HUES6 (cell line): Measurements from ENCODE around the gene PYY.
A peak's percentile ranks its signal among the peaks of the same experiment; 100 is the strongest.

ENCODE experiments used
- H3K27ac ChIP-seq: 2 replicates; pipeline ENCODE4 v1.7.0; 2013; ENCODE audit warnings: low read depth, mild to moderate bottlenecking, low read length, inconsistent platforms
- H3K27me3 ChIP-seq: 2 replicates; pipeline ENCODE4 v1.6.1; 2013; ENCODE audit warnings: low read length; ENCODE audit not compliant: control insufficient read depth, insufficient read depth
- H3K36me3 ChIP-seq: 2 replicates; pipeline ENCODE4 v1.6.1; 2013; ENCODE audit warnings: low read length; ENCODE audit not compliant: control insufficient read depth, insufficient read depth
- H3K4me1 ChIP-seq: 2 replicates; pipeline ENCODE4 v1.6.1; 2013; ENCODE audit warnings: low read length; ENCODE audit not compliant: control insufficient read depth, insufficient read depth
- H3K4me3 ChIP-seq: 2 replicates; pipeline ENCODE4 v1.5.1; 2013; ENCODE audit warnings: low read depth, low read length
- H3K9ac ChIP-seq: one replicate; pipeline ENCODE4 v1.6.1; 2013; ENCODE audit warnings: mild to moderate bottlenecking, low read length
- H3K9me3 ChIP-seq: 2 replicates; pipeline ENCODE4 v1.6.1; 2013; ENCODE audit warnings: low read depth, low read length; ENCODE audit not compliant: control insufficient read depth, insufficient read depth

Gene PYY

DNA sequence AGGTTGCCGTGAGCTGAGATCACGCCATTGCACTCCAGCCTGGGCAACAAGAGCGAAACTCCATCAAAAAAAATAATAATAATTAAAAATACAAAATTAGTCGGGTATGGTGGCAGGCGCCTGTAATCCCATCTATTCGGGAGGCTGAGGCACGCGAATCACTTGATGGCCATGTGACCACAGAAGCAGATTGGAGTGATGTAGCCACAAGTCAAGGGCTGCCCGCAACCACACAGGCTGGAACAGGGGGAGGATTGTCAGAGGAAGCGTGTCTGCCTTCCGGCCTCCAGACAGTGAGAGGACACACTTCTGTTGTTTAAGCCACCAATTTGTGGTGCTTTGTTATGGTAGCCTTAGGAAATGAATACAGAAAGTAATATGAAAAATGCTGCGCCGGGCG is 38.9 kb upstream of the PYY start:
- peaks cover 12% of the 10 kb centered on the region for H3K27me3 ChIP-seq
- H3K4me1 ChIP-seq: peaks cover 3% of the 10 kb centered on the region; the same call in 1 of the 2 replicates
- no peak overlapping the region for H3K27ac ChIP-seq

DNA sequence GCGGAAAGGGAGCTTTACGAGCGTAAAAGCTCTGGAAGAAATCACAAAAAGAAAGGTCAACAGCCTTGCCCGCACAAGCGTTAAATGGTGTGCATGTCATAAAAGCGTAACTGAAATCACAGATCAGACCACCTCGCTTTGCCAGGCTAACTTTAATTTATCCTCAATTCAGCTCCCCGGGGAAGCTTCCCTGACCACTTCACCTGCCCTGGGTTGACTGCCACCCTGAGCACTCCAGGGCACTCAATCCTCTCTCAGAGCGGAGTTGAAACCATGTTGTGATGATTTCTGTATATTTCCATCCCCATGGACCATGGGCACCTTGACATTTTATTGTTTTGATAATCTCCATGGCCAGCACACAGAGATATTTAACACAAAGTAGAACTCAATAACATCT is 34.6 kb upstream of the PYY start:
- no peak overlapping the region for H3K27ac ChIP-seq
- no peaks in the 10 kb centered on the region for H3K36me3 ChIP-seq
- peaks cover 9% of the 10 kb centered on the region for H3K4me1 ChIP-seq
- H3K4me3 ChIP-seq: no peak overlapping the region
- peaks cover 20% of the 10 kb centered on the region for H3K27me3 ChIP-seq
- H3K9ac ChIP-seq: no peak overlapping the region
- H3K9me3 ChIP-seq: no peaks in the 10 kb centered on the region

More for the DNA sequence above, 38.9 kb upstream of the PYY start:
- H3K4me3 ChIP-seq: no peak overlapping the region
- no peak overlapping the region for H3K9ac ChIP-seq
- H3K9me3 ChIP-seq: no peaks in the 10 kb centered on the region
- no peaks in the 10 kb centered on the region for H3K36me3 ChIP-seq

DNA sequence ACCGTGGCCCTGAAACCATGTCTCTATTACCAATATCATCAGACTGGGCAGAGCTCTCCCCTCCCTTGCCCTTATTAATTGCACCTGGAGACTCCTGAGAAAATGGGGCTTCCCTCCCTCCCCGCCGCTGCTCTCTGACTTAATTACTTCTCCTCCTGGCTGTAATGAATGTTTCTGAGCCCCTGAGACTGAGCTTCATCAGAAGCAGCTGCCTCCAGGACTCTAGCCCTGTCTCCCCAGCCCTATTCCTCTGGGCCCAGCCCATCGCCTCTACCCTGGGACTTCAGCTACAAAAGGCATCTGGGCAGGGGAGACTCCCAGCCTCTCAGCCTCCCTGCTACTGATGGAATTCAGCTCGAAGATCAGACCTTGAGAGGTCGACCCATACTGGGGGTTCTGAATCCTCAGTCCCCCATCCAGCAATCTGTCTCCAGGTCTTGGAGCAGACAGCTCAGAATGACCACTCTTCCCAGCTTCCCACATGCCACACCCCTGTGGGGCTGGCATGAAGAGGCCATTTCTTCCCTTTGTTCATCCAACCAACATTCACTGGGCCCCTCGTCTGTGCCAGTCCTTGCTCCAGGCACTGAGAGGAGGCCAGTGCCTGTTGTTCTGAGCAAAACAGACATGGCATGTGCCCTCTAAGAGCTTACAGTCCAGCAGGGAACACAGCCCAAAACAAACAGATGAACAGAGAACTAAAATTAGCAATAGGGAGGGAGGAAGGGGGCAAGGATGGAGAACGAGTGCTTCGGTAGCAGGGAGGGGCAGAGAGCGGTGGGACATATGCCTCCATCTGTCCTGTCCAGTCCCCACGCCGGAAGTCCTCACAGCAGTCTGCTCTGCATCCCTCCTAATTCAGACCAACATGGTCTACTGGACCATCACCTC is 33.6 kb upstream of the PYY start:
- Histone ChIP-seq H3K4me1 (peaks cover 9% of the 10 kb centered on the region), H3K27ac (no peak overlapping the region)

DNA sequence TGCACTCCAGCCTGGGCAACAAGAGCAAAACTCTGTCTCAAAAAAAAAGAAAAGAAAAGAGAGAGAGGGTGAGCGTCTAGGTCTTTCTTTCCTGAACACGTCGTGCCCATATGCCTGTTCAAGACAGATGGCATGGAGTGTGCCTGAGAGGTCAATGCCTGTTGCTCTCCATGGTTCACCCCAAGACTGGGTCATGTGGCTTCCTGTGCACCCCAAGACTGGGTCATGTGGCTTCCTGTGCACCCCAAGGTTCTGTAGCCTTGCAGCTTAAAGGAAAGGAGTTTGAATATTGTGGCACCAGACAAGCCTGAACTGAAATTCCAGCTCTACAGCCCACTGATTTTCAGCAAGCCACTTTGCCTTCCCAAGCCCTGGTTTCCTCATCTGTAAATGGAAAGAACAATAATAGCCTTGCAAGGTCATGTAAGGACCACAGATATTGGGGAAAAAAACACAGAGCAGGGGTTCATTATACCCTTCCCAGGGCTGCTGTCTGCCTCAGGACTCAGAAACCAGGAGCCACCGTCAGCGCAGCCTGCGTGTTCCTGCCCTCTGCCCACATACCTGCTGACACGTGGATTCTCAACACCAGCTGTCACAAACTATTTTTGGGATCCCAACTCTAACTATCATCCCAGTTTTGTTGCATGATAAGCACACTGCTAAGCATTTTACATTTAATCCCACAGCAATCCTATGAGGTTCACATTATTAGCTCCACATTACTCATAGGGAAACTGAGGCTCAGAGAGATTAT is 32.7 kb upstream of the PYY start:
- H3K36me3 ChIP-seq: no peaks in the 10 kb centered on the region
- H3K4me3 ChIP-seq: no peak overlapping the region
- H3K27me3 ChIP-seq: peaks cover 36% of the 10 kb centered on the region
- H3K9me3 ChIP-seq: no peaks in the 10 kb centered on the region
- peaks cover 9% of the 10 kb centered on the region for H3K4me1 ChIP-seq
- no peak overlapping the region for H3K27ac ChIP-seq
- no peak overlapping the region for H3K9ac ChIP-seq

More for the DNA sequence above, 33.6 kb upstream of the PYY start:
- Histone ChIP-seq H3K9ac (no peak overlapping the region), H3K9me3 (no peaks in the 10 kb centered on the region), H3K27me3 (peaks cover 30% of the 10 kb centered on the region), H3K36me3 (no peaks in the 10 kb centered on the region), H3K4me3 (no peak overlapping the region)

DNA sequence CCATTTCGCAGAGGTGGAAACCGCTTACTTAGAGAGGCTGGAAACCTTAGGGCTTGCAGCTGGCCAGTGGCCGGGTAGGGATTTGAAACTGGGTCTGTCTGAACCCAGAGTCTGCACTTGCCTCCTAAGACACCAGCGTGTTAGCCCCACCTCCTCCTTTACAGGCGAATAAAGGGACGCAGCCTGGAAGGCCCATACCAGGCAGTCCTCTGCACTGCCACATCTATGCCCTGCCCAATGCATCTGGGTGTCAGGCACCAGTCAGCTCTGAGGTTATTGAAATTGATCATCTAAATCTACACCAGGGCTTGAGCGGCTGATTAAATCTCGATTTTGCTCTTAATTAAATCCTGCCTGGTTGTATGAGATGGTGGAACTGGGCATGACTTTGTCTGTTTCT is 30.8 kb upstream of the PYY start:
- H3K4me3 ChIP-seq: peak overlapping the region; percentile 83
- H3K4me1 ChIP-seq: peaks cover 9% of the 10 kb centered on the region
- H3K27ac ChIP-seq: no peak overlapping the region
- H3K9ac ChIP-seq: no peak overlapping the region
- H3K36me3 ChIP-seq: no peaks in the 10 kb centered on the region
- H3K9me3 ChIP-seq: no peaks in the 10 kb centered on the region
- peaks cover 40% of the 10 kb centered on the region for H3K27me3 ChIP-seq

DNA sequence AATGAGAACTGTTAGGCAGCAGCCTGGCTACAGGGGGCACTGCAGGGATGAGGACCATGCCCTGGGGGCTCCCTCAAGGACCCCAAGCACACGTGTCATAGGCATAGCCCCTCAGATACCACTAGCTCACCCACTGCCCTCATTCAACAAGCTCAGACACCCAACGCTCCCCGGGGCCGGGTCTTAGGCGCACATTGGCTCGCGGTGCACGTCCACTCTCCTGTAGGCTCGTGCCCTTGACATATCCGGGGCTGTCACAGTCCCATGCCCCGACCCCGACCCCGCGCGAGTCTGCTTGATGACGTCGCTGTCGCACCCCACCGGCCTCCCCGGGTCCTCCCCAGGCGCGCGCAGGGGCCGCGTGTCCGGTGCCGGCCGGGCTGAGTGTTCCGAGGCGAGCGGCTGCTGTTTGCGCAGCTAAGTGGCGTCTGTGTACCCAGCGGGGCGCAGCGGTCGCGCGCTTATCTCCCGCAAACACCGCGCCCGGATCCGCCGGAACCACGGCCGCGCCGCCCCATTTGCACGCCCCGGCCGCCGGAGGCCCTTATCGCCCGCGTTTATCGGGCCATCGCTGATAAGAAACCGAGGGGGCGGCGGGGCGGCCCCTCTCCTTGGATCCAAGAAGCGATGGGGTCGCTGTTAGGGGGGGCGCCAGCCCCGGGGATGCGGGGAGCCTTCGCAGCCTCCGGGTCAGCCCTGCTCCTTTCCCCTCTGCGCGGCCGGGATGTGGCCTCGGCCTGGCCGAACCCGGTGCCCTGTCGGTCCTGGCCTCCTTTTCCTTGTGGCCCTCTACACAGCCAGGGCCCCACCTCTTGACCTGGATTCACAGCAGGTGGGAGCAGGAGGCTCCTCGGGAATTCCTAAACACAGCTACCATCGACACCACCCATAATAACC is 30.0 kb upstream of the PYY start:
- no peaks in the 10 kb centered on the region for H3K9me3 ChIP-seq
- peak overlapping the region; percentile 30 for H3K9ac ChIP-seq
- H3K27ac ChIP-seq: no peak overlapping the region
- H3K36me3 ChIP-seq: no peaks in the 10 kb centered on the region
- H3K4me3 ChIP-seq: peak overlapping the region; percentile 83
- H3K4me1 ChIP-seq: peaks cover 9% of the 10 kb centered on the region
- H3K27me3 ChIP-seq: peaks cover 40% of the 10 kb centered on the region

DNA sequence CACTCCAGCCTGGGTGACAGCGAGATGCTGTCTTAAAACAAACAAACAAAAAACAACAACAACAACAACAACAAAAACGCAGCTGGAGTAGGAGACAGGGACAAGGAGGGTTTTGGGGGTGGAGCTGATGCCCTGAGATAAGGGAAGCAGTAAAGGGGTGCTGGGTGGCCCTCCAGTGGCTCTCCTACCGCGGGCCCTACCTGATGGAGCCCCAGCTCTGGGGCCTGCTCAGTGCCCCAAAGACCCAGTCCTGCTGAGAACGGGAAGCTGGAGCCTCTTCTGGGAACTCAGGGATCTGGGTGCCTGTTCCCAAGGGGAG is 29.4 kb upstream of the PYY start:
- peak overlapping the region; percentile 83 for H3K4me3 ChIP-seq
- H3K27me3 ChIP-seq: peaks cover 45% of the 10 kb centered on the region
- H3K36me3 ChIP-seq: no peaks in the 10 kb centered on the region
- H3K4me1 ChIP-seq: peaks cover 9% of the 10 kb centered on the region
- H3K9ac ChIP-seq: no peak overlapping the region
- H3K9me3 ChIP-seq: no peaks in the 10 kb centered on the region
- no peak overlapping the region for H3K27ac ChIP-seq

DNA sequence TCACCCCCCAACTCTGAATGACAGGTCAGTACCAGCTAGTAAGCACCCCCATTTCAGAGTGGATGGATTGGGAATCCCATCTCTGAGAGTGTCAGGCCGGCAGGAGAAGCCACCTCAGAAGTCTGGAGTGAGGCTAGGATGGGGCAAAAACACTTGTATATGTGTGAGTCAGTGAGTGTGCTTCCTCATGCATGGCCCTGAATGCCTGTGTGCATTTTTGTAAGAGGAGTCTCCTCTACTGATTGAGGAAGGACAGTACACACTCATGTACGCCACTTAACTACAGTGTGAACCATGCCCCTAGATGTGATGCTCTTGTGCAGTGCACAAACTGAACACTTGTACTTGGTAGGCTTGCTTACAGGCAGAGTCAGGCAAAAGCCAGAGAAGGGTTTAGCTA is 28.4 kb upstream of the PYY start:
- Histone ChIP-seq H3K27me3 (peaks cover 53% of the 10 kb centered on the region), H3K9me3 (no peaks in the 10 kb centered on the region), H3K4me1 (peaks cover 9% of the 10 kb centered on the region), H3K36me3 (no peaks in the 10 kb centered on the region), H3K9ac (no peak overlapping the region), H3K27ac (no peak overlapping the region), H3K4me3 (no peak overlapping the region)

DNA sequence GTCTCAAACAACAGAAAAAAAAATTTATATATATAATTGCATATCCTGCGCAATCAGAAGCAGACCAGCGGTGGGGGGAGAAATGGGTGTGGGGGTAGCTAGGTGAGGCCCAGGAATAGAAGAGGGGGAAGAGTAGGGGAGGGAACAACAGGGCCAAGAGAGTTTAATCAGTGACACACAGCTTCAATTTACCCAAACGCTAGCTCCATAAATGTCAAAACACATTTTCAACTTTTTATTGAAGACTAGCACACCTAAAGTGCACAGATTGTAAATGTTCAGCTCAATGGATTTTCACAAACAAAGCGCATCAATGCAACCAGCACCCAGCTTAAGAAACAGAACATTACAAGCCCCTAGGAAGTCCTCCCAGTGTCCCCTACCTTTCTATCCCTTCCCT is 25.9 kb upstream of the PYY start:
- peaks cover 48% of the 10 kb centered on the region for H3K27me3 ChIP-seq
- H3K27ac ChIP-seq: no peak overlapping the region

DNA sequence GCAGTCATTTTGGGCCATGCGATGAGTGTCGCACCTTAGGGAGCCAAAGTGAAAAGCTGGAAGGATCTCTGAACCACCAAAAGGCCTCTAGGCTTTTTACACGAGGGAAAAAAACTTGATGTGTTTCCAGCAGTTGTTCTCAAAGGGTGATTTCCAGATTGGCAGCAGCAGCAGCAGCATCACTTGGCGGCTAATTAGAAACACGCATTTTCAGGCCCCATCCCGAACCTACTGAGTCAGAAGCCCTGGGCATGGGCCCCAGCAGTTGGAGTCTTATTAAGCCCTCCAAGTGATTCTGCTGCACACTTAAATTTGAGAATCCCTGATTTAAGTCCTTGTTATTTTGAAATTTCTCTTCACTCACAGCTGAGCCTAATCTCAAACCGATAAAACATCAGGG is 25.3 kb upstream of the PYY start:
- Histone ChIP-seq H3K36me3 (no peaks in the 10 kb centered on the region), H3K27ac (no peak overlapping the region), H3K4me3 (no peak overlapping the region), H3K27me3 (peaks cover 43% of the 10 kb centered on the region), H3K9me3 (no peaks in the 10 kb centered on the region), H3K9ac (no peak overlapping the region), H3K4me1 (peaks cover 2% of the 10 kb centered on the region; the same call in 1 of the 2 replicates)

More for the DNA sequence above, 25.9 kb upstream of the PYY start:
- Histone ChIP-seq H3K9ac (no peak overlapping the region), H3K4me3 (no peak overlapping the region), H3K4me1 (peaks cover 8% of the 10 kb centered on the region), H3K36me3 (no peaks in the 10 kb centered on the region), H3K9me3 (no peaks in the 10 kb centered on the region)
